Heart right ventricle (tissue), 16 donors: ENCODE data around the gene MED19. TPM values are rescaled to one million over a fixed set of nuclear protein-coding genes. Genes with fewer than 3 reads are reported as not detected.

Source experiments
- ATAC-seq, 8 donors: fragments of 200-7000 bp; cut with Tn5 transposase; one replicate each; pipeline ENCODE4 v1.9.1; 2020; ENCODE audit warnings: mild to moderate bottlenecking in 8 of 8, moderate library complexity in 8 of 8, moderate number of reproducible peaks in 1 of 8
- DNase-seq, 2 donors: peaks; one replicate each; pipeline ENCODE4 v3.0.0-alpha.2; 2020
- H3K27ac ChIP-seq, 10 donors: fragments of 200-600 bp; sonication (generic) in 2 of 10; one replicate each; pipeline versions ENCODE4 v1.5.0 to v1.8.0; 2020 to 2022; ENCODE audit warnings: mild to moderate bottlenecking in 3 of 10
- H3K27me3 ChIP-seq, 7 donors: fragments of 200-600 bp; one replicate each; pipeline ENCODE4 v1.8.0; 2021 to 2022; ENCODE audit warnings: mild to moderate bottlenecking in 2 of 7
- H3K36me3 ChIP-seq, 9 donors: fragments of 200-600 bp; sonication (generic) in 1 of 9; one replicate each; pipeline versions ENCODE4 v1.5.0 to v1.8.0; 2020 to 2022; ENCODE audit warnings: mild to moderate bottlenecking in 2 of 9
- H3K4me1 ChIP-seq, 9 donors: fragments of 200-600 bp; sonication (generic) in 1 of 9; one replicate each; pipeline versions ENCODE4 v1.5.0 to v1.8.0; 2020 to 2022; ENCODE audit warnings: mild to moderate bottlenecking in 4 of 9
- H3K4me3 ChIP-seq, 10 donors: fragments of 200-600 bp; sonication (generic) in 2 of 10; one replicate each; pipeline versions ENCODE4 v1.5.0 to v1.8.0; 2020 to 2022; ENCODE audit warnings: mild to moderate bottlenecking in 7 of 10, moderate library complexity in 2 of 10
- H3K9me3 ChIP-seq, 11 donors: fragments of 200-600 bp in 10 of 11; sonication (generic) in 2 of 11; one replicate each; pipeline versions ENCODE4 v1.5.0 to v1.8.0; 2013 to 2022; ENCODE audit warnings: mild to moderate bottlenecking in 2 of 11, control low read depth in 1 of 11, moderate library complexity in 1 of 11
- CTCF ChIP-seq, 9 donors: fragments of 200-600 bp; sonication (generic) in 2 of 9; IDR thresholded peaks; one replicate each; pipeline versions ENCODE4 v1.5.0 to v1.8.0; 2021 to 2022; ENCODE audit warnings: antibody characterized with exemption in 9 of 9, mild to moderate bottlenecking in 5 of 9, moderate library complexity in 1 of 9
- WGBS, 2 donors: extraction: QIAGEN DNeasy Blood & Tissue Kit; methylation state at CpG; one replicate each; pipeline ENCODE4 v1.1.7; 2013; ENCODE audit warnings: inconsistent platforms in 1 of 2; 5-methylcytosine and 5-hydroxymethylcytosine counted together
- intact Hi-C, 10 donors: fragments of 100-400 bp; cut with DNase I; formaldehyde crosslinking; loops; one replicate each; pipeline versions ENCODE4 v1.11.1 to v1.14.2; 2022
- polyA plus RNA-seq, 2 donors: library from polyadenylated mRNA; stranded (reverse); fragments of 200-250 nt; gene quantifications; one replicate each; pipeline ENCODE4 v1.2.3, GENCODE V29; 2013
- total RNA-seq, 10 donors: library from RNA; stranded (reverse); fragmentation: NEBNext Ultra II Directional in 3 of 10; extraction: Animal tissue kit (Norgen Biotek cat#: 25700) in 3 of 10; gene quantifications; one replicate each; pipeline versions ENCODE4 v1.2.1 to v1.2.4, GENCODE V29; 2021 to 2023
- donor health status: Arrhythmogenic right ventricular cardiomyopathy.
- donor health status: ischemic (EF 13 %, LVEDD 7.1; RV severe dilation, severe dysfunction).
- donor health status: healthy with polysubstance abuse.
- donor health status: DM: no; HTN: yes; CAD: no.
- donor health status: DM: no; HTN: no; CAD: no.
- donor health status: ischemic (EF 25% LVEDD 6.9; RV normal size, moderate dysfunction).
- donor health status: ischemic (EF 25% LVEDD 5.7; RV mildly dilated, moderate dysfunction).
- donor health status: healthy.
- donor health status: DM: yes; HTN: yes; CAD: no.
- donor health status: Ischemic cardiomyopathy.
- donor health status: ischemic (EF 35%, LVEDD 5.7; RV mildly dilated, moderate dysfunction).
- donor health status: nonischemic (EF 11% LVEDD 7.7; RV severe dilation, severe dysfunction).
- donor health status: DM: yes; HTN: yes; CAD: no.
- donor health status: PGD.
- donor health status: ischemic (EF 29% LVEDD 5.4; RV normal size, mild dysfunction).
- donor health status: nonischemic (EF 23%, LVEDD 6.1; RV moderate dilation, normal function).

MED19 gene
- total and polyA plus RNA-seq, 12 donors = 5.2 to 18.3 (median 8.4) TPM

- Histone ChIP-seq H3K36me3 (peaks cover 0 to 93% (median 20%) of the 10 kb centered on the region in 9 donors), H3K27ac (no peak overlapping the region), H3K4me3 (no peak overlapping the region), H3K27me3 (no peaks in the 10 kb centered on the region), H3K9me3 (no peaks in the 10 kb centered on the region), H3K4me1 (peaks cover 0 to 14% (median 0%) of the 10 kb centered on the region in 9 donors)
- ATAC-seq = no peak
- intact Hi-C loops = loop anchor here in 1 of 10 donors (5.0 kb wide), 1 partner anchor 33 kb away; no protein-coding TSS in a partner anchor
- DNase-seq = no peak
- 89% methylated on average over 6 of the region's 6 CpGs for WGBS, 2 donors
- TF ChIP-seq CTCF (IDR thresholded peaks at IDR 0.05) = no peak
Observed at GRCh38 chr11:57704932-57705331, 7.1 kb downstream of the MED19 start.

DNA sequence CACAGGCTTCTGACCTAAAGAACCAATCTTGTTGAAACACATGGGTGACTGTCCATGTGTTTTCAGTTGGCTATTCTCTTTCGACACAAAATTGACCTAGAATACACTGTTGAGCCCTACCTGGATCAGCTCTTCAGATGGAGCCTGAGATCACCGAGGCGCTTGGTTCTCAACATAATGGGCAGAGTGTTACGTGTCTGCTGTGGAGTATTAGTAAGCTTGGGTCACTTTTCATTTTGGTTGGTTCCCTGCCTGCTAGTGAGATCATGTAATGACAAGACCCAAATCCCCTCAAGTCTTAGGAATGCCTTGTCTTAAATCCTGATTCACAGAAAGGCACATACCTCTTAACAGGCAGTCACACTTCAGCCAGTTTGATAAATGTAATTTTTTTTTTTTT lies 8.7 kb downstream of the MED19 start:
- peaks cover 0 to 8% (median 0%) of the 10 kb centered on the region in 9 donors for H3K4me1 ChIP-seq
- no peak for TF ChIP-seq CTCF (IDR thresholded peaks at IDR 0.05)
- no peak overlapping the region for H3K27ac ChIP-seq
- H3K4me3 ChIP-seq = no peak overlapping the region
- DNase-seq (no peak), ATAC-seq (no peak)
- no peaks in the 10 kb centered on the region for H3K27me3 ChIP-seq
- no peaks in the 10 kb centered on the region for H3K9me3 ChIP-seq
- H3K36me3 ChIP-seq = peaks cover 0 to 98% (median 33%) of the 10 kb centered on the region in 9 donors
- intact Hi-C loops = no loop called here
- WGBS, 2 donors = 95% methylated on average over 4 of the region's 4 CpGs

DNA sequence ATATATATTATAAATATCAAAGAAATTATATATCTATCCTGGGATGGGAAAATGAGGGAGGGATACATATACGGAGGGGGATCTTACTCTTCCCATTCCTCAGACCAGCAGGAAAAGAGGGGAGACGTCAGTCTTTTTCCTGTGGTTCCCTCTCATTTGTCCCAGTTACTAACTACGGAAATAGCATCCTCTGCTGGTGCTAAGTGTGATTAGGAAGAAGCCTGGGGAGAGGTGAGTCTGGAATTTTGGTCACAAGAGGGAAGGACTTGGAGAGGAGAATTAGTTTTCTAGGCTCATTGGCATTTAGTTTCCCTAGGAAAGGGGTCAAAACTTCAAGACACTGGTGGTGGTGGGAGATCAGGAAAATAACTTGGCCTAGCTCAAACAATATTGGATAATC lies 11.6 kb downstream of the MED19 start:
- no peak for TF ChIP-seq CTCF (IDR thresholded peaks at IDR 0.05)
- ATAC-seq (no peak), DNase-seq (no peak)
- Histone ChIP-seq H3K27ac (no peak overlapping the region), H3K9me3 (no peaks in the 10 kb centered on the region), H3K4me1 (no peaks in the 10 kb centered on the region), H3K27me3 (no peaks in the 10 kb centered on the region), H3K36me3 (peaks cover 0 to 100% (median 57%) of the 10 kb centered on the region in 9 donors), H3K4me3 (no peak overlapping the region)
- intact Hi-C loops = no loop called here
- 56 to 71% methylated on average over 3 of the region's 3 CpGs for whole genome bisulfite sequencing, 2 donors

- DNase-seq (no peak), ATAC-seq (no peak)
- intact Hi-C loops = no loop called here
- no peaks in the 10 kb centered on the region for H3K4me1 ChIP-seq
- no peaks in the 10 kb centered on the region for H3K9me3 ChIP-seq
- no peaks in the 10 kb centered on the region for H3K27me3 ChIP-seq
- WGBS, 2 donors = 88 to 89% methylated on average over 10 of the region's 10 CpGs
- peaks cover 0 to 100% (median 63%) of the 10 kb centered on the region in 9 donors for H3K36me3 ChIP-seq
- no peak for TF ChIP-seq CTCF (IDR thresholded peaks at IDR 0.05)
- H3K27ac ChIP-seq = no peak overlapping the region
- no peak overlapping the region for H3K4me3 ChIP-seq
Observed at GRCh38 chr11:57699813-57700212, 12.2 kb downstream of the MED19 start.
